HG02763 (cell line): ENCODE results near the gene TACC3.

Experiments
- ATAC-seq: cut with Tn5 transposase; IDR thresholded peaks from one replicate; pipeline ENCODE4 v1.9.1; 2021; ENCODE audit warnings: mild to moderate bottlenecking, moderate library complexity; ENCODE audit not compliant: unreplicated experiment

Gene TACC3

GRCh38 chr4:1721666-1722550, 587 bp downstream of the TACC3 start:
- ATAC-seq: no peak

DNA sequence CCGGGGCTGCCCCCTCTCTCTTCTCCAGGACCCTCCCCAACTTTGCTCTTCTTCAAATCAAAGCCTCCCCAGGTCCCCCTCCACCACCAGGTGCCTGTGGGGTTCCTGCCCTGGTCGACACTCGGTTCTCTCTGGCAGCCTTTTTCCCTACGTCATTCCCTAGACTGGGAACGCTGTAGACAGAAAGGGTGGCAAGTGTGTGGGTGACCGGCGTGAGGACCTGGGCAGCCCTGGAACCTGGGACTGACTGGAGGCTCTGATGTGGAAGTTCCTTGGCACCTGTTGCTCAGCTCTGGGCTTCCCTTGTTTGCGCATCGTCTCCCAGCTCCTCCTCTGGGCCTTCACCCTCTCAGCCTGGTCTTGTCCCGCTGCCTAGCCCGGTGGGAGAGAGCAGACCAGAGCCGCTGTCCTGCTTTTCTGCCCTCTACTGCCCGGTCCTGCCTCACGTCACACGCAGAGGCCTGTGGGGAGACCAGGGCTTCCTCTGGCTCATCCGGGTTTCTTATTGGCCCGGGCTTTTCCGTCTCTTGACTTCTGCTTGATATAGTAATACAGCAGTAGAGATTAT, 1.3 kb downstream of the TACC3 start:
- no peak for ATAC-seq

- ATAC-seq: no peak
These were observed 1.9 kb downstream of the TACC3 start for GRCh38 chr4:1723131-1723801.

DNA sequence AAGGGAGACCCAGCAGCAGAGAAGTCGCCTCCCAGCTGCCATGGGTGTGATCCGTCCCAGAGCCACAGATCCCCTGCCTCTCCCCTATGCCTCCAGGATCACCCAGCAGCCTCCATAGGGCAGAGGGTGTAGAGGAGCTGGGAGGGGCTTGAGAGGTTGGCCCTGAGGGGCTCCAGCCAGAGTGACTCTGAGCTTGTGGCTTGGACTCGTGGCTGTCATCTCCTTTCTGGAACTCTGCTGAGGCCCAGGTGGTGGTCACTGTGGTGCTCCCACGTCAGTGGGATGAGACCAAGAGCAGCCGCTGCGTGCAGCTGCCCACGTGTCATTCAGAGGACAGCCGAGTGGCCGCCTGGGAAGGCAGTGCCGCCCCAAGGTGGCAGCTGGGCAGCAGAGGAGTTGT, 4.2 kb downstream of the TACC3 start:
- ATAC-seq: no peak

DNA sequence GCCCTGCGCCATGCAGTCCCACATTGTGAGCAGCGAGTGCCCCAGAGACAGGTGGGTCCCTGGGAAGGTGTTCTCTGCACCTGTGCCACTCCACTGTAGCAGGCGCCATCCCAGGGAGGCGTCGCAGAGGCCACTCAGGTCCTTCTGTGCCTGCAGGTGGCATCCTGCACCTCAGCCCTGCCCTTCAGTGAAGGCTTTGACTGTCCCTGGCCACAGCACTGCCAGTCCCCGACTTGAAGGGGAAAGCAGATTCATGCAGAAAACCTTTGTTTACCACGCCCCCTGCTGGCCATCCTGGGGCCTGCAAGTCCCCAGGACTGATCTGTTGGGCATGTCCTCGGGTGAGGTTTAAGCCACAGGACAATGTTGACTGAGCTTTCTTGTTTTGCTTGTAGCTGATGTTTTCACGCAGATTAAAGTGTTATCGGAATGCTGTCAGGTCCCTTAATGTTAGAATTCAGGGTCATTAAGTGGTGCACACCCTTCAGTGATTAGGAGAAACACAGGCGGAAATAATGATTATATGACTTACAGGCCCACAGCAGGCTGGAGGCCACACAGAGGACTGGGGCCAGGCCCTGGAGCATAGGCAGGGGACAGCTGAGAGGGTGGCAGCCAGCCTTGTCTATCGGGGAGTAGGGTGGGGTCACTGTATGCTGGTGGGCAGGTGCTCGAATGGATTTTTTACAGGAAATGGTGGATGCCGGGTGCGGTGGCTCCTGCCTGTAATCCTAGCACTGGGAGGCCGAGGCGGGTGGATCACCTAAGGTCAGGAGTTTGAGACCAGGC, 5.0 kb downstream of the TACC3 start:
- no peak for ATAC-seq

GRCh38 chr4:1727117-1728031, 6.1 kb downstream of the TACC3 start:
- no peak for ATAC-seq

DNA sequence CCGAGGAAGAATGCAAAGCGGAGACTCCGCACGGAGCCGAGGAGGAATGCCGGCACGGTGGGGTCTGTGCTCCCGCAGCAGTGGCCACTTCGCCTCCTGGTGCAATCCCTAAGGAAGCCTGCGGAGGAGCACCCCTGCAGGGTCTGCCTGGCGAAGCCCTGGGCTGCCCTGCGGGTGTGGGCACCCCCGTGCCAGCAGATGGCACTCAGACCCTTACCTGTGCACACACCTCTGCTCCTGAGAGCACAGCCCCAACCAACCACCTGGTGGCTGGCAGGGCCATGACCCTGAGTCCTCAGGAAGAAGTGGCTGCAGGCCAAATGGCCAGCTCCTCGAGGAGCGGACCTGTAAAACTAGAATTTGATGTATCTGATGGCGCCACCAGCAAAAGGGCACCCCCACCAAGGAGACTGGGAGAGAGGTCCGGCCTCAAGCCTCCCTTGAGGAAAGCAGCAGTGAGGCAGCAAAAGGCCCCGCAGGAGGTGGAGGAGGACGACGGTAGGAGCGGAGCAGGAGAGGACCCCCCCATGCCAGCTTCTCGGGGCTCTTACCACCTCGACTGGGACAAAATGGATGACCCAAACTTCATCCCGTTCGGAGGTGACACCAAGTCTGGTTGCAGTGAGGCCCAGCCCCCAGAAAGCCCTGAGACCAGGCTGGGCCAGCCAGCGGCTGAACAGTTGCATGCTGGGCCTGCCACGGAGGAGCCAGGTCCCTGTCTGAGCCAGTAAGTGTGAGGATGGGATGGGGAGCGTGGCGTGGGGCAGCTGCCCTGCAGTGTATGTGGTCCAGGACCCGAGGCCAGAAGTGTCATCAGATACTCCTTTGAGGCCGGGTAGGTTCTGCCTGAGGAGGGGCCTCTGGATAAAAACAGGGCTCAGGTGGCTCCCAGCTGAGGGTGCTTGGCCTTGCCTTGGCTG, 7.0 kb downstream of the TACC3 start:
- ATAC-seq: no peak

DNA sequence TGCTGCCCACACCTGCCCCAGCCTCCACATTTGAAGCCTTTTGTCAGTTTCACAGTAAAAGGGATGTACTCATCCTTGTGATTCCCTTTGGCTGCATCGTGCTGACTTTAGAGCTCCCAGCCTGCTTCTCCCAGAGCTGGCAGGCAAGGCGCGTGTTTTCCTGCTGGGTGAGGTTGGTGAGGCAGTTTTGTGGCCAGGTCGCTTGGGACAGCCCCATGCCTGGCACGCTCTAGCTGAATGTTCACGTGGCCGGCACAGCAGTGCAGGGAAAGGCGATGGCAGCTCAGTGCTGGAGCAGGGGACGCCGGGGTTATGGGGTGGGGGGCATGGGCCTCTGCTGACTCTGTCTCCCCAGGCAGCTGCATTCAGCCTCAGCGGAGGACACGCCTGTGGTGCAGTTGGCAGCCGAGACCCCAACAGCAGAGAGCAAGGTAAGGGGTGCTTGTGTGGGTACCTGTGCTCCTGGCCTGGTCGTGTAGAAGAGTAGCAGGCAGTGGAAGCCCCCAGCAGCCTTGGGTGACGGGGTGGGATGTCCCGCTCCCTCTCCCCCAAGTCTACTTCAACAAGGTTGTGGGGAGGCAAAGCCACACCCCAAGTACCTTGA, 9.3 kb downstream of the TACC3 start:
- ATAC-seq: no peak

GRCh38 chr4:1731180-1731579, 9.9 kb downstream of the TACC3 start:
- ATAC-seq: no peak

- no peak for ATAC-seq
These were observed 11.6 kb downstream of the TACC3 start for GRCh38 chr4:1732911-1733310.

GRCh38 chr4:1735215-1735614, 13.9 kb downstream of the TACC3 start:
- ATAC-seq: no peak

DNA sequence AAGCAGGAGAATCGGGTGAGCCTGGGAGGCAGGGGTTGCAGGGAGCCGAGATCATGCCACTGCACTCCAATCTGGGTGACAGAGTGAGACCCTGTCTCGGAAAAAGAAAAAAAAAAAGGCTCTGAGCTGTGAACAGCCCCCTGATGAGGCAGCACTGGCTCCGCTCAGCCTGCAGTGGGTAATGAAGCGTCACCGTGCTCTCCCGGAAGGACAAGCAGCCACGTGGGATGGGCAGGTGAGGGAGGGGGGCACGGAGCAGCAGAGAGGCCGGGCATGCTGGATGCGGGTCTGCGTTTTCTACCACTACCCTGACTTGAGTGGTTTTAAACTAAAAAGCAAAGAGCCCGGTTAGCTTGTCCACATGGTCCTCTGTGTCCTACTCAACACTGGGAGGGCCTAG, 15.5 kb downstream of the TACC3 start:
- no peak for ATAC-seq

DNA sequence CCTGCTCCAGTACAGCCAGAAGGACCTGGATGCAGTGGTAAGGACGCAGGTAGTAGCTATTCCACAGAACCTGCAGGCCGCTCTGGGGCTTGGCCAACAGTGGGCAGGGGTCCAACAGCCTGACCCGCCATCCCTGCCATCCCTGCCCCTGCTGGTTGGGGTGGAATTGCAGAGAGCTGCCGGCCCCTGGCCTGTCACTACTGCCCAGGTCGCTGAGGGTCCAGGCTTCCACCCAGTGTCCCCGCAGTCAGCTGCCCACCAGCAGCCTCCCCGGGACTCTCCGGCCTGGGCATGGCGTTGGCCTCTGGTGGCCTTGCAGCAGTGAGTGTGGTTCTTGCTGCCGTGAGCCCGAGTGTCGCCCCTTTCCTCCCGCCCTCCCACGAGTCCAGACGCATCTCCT, 16.3 kb downstream of the TACC3 start:
- no peak for ATAC-seq

DNA sequence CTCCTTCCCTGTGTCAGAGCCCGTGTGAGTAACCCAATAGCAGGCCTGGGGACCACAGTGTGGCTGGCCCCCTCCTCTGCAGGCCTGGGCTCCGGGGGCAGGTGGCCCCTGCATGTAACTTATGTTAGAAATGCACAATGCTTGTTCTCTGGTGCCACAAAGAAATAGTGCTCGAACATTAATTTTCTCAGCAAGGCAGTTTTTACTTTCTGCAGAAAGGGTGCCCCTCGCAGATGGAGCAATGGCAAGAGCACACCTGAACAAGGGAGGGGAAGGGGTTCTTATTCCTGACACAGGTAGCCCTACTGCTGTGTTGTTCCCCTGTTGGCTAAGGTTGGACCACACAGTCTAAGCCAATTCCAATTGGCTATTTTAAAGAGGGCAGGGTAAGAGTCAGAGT, 17.1 kb downstream of the TACC3 start:
- ATAC-seq: no peak

- ATAC-seq: no peak
These were observed 18.0 kb downstream of the TACC3 start for GRCh38 chr4:1739358-1739757.

- ATAC-seq: no peak
These were observed 18.8 kb downstream of the TACC3 start for GRCh38 chr4:1740021-1740545.

DNA sequence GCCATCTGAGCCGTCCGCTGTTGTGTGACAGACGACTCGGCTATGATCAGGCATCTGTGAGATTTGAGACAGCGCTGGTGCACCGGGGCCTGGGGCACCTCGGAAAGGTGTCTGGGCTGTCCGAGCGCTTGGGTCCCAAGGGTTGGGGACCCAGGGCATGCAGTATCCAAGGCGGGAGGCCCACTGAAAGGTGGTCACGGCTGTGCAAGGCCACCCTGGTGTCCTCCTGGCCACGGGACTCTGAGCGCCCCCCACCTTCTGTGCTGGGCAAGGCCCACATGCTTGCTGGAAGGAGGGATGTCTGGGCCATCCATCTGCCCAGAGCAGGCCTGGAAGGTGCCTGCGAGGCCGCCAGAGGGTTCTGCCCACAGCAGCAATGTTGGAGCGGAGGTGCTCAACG, 19.9 kb downstream of the TACC3 start:
- no peak for ATAC-seq

- ATAC-seq: no peak
These were observed 22.2 kb downstream of the TACC3 start for GRCh38 chr4:1743551-1743950.

DNA sequence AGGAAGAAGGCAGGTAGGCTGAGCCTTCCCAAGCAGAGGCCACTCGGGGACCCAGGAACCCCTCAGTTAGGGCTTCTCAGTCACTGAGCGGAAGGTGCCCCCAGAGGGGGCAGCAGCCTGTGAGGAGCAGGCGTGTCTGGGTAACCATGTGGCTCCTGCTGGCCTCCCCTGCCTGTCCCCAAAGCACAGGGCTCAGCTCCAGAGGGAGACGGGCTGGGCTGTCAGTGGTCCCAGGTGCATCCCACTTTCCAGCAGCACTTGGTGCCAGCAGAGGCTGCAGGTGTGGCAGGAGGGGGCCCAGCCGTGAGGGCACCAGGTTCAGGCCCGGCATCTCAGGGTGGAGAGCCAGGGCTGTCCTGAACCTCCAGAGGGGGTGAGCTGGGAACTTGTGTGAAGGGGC, 22.7 kb downstream of the TACC3 start:
- ATAC-seq: no peak
